Fibroblast of skin of back (primary cell): ENCODE measurements around the gene SPRR2E. TPM values are rescaled to one million over a fixed set of nuclear protein-coding genes. Genes with fewer than 3 reads are reported as not detected.
A peak's percentile ranks its signal among the peaks of the same experiment; 100 is the strongest.
"Not testable (repeated sequence)": the region's sequence is repeated elsewhere in the genome, so short reads cannot be mapped to it uniquely, and the experiment has no call there.

Experiments used
- DNase-seq: peaks from one replicate; pipeline ENCODE4 v3.0.0-alpha.2; 2013
- polyA plus RNA-seq, 2 experiments: library from polyadenylated mRNA; unstranded; fragments of 120-200 nt; gene quantifications; one replicate each; pipeline ENCODE4 v1.2.1, GENCODE V29; 2013; ENCODE audit not compliant: insufficient read length in 2 of 2

The SPRR2E gene
- not detected for polyA plus RNA-seq (2013, experiment 1 of 2; ENCODE audit: insufficient read length)
- polyA plus RNA-seq (2013, experiment 2 of 2; ENCODE audit: insufficient read length): not detected

DNA sequence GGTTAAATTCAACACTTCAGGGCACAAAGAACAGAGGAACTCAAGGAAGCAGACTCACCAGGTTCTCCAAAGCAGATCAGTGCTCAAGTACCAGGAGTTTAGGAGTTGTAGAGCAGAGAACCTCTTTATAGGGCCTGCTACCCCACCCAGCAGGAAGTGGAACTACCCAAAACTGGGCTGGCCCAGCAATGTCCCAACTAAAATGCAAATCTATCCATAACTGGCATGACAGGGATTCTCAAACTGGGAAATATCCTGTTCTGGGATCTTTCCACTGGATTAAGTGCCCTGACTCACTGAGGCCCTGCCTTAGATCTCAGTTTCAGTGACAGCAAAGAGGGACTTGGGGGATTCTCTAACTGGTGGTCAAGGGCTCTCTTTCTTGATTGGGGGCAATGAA lies at the start of gene SPRR2E:
TSS of gene SPRR2E (minus strand) at position 101 of the 400 bp plus-strand sequence. CDS start 775 bp downstream, outside the sequence.
- no peak for DNase-seq

DNA sequence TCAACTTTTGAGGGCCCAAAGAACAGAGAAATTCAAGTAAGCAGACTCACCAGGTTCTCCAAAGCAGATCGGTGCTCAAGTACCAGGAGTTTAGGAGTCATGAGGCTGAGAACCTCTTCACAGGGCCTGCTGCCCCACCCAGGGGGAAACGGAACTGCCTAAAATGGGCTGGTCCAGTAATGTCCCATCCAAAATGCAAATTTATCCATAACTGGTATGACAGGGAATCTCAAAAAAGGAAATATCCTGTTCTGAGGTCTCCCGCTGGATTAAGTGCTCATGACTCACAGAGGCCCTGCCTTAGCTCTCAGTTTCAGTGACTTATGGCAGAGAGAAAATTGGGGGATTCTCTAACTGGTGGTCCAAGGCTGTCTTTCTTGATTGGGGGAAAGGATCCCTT lies 47.1 kb upstream of the SPRR2E start:
- DNase-seq: no peak

DNA sequence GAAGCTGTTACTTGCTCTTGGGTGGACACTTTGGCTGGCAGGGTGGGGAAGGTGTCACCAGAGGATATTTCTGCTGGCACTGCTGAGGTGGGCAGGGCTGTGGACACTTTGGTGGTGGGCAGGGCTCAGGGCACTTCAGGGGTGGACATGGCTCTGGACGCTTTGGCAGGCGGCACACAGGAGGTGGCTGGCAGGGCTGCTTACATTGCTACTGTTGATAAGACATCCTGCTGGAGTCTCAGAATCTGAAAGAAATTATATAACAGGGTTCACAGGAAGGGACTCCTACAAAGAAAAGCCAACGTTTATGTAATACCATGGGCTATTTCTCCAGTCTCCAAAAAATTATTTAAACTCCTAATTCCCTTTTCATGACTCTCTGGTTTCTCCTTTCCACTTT lies 46.2 kb upstream of the SPRR2E start:
- DNase-seq: no peak

DNA sequence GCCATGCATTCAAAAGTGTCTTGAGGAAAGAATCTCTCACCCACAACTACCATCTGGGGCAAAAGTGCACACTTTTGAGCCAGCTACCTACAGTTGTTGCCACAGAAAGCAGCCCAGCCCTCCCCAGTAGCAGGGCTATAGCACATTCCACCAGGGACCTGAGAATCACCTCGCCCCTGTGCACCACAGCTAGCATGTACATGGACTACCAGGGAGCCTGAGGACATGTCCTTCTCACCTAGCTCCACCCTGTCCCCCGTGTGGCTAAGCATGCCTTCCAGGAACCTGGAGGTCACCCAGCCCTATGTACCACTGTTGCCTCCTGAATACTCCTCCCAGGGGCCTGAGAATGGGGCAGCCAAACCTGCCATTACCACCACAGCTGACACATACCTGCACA lies 39.4 kb upstream of the SPRR2E start:
- no peak for DNase-seq

DNA sequence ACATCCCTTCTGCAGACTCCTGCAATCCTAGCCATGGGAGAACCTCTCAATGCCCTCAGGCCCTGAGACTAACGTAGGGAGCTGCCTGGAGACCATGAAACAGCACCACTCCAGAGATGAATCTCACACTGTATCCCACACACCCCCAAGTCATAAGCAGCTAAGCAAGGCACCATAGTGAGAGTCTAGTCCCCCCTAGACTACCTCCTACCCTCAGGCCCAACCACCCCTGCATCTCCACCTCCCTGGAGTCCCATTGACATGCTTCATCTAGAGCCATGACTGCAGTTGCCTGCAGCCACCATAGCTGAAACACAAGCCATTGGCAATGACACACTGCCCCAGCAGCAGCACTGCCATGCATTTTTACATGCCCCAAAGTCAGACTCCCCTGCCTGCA lies 38.9 kb upstream of the SPRR2E start:
- DNase-seq: no peak

DNA sequence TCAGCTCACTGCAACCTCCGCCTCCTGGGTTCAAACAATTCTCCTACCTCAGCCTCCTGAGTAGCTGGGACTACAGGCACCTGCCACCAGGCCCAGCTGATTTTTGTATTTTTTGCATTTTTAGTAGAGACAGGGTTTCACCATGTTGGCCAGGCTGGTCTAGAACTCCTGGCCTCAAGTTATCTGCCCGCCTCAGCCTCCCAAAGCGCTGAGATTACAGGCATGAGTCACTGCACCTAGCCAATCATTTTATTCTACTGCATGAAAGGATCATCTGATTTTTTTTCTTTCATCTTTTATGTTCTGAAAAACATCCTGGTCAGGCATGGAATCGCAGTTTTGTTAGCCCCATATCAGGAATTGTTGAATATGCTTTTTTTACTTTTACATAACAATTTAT lies 34.4 kb upstream of the SPRR2E start:
- DNase-seq: not testable (repeated sequence)

DNA sequence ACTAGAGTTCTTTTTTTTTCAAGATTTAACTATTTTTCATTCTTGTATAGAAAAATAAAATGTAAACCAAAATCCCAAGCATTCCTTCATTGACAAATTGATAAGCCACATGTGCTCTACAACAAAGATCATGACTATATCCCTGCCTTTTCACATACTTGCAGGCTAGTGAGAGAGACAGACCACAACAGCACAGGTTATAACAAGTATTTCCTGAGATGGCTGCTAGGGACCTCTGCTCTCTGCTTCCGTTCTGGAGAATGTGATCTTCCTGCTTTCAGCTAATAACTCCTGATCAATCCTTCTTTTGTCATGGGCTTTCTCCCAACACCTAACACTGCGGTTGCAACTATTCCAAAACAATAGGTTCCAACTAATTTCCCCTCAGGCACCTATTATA lies 33.0 kb upstream of the SPRR2E start:
- DNase-seq: no peak

DNA sequence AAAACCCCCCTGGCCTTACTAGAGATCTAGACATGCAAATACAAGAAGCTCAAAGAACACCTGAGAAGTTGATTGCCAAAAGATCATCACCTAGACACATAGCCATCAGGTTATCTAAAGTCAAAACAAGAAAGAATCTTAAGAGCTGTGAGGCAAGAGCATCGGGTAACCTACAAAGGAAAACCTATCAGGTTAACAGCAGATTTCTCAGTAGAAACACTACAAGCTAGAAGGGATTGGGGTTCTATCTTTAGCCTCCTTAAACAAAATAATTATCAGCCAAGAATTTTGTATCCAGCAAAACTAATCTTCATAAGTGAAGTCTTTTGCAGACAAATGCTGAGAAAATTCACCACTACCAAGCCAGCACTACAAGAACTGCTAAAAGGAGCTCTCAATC lies 31.2 kb upstream of the SPRR2E start:
- no peak for DNase-seq

DNA sequence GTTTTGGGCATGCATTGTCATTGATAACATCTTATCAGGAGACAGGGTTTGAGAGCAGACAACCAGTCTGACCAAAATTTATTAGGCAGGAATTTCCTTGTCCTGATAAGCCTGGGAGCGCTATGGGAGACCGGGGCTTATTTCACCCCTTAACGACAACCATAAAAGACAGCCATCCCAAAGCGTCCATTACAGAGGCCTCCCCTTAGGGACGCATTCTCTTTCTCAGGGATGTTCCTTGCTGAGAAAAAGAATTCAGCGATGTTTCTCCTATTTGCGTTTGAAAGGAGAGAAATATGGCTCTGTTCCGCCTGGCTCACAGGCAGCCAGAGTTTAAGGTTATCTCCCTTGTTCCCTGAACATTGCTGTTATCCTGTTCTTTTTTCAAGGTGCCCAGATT lies 29.5 kb upstream of the SPRR2E start:
- DNase-seq: not testable (repeated sequence)

DNA sequence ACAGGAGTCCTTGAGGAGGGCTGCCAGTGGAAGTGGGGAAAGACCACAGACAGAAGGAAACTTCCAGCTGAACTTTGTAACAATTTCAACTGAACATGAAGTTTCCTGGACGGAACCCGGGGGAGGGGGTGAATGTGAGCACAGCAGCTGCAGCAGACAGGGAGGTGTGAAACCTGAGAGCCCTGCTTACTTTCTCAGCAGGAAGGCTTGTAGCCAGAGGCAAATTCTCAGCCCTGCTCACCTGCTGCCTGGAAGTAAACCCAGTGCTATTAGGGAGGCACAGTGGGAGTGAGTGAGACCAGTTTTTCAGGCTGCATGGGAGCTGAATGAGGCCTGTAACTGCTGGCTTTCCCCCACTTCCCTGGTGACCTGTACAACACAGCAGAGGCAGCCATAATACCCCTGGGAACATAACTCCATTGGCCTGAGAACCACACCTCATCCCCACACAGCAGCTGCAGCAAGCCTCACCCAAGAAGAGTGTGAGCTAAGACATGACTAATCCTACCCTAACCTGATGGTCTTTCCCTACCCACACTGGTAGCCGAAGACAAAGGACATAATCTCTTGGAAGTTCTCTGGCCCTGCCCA lies 28.6 kb upstream of the SPRR2E start:
- DNase-seq: no peak

DNA sequence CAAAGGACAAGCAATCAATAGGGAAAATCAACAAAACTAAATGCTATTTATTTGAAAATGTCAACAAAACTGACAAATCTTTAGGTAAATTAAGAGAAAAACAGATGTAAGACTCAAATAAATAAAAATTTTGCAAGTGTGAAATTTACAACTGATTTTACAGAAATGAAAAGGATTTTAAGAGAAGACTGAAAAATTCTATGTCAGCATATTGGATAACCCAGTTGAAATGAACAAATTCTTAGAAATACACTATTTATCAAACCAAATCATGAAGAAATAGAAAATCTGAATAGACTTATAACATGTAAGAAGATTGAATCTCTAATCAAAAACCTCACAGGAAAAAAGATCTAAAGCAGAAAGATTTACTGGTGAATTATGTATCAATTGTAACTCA lies 26.6 kb upstream of the SPRR2E start:
- no peak for DNase-seq

DNA sequence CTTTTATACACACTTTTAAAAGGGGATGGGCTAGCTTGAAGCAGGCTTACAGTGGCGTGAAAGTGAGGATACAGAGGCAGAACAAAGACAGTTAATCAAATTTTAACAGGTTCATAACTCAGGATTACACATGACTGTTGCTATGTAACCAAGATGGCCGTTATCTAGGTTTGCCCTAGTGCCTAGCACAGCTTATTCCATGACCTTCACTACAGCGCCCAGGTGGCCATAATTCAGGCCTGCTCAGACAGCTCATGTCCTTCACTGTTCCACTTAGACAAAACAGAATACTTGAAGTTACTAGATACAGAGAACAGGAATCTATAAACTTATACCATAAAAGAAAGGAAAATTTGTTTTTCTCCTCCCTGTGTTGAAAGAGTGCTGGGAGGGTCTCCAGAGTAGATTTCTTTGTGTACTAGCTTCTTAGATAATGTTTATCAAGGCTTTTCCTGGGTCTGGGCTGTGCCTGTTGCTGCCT lies 25.2 kb upstream of the SPRR2E start:
- no peak for DNase-seq

DNA sequence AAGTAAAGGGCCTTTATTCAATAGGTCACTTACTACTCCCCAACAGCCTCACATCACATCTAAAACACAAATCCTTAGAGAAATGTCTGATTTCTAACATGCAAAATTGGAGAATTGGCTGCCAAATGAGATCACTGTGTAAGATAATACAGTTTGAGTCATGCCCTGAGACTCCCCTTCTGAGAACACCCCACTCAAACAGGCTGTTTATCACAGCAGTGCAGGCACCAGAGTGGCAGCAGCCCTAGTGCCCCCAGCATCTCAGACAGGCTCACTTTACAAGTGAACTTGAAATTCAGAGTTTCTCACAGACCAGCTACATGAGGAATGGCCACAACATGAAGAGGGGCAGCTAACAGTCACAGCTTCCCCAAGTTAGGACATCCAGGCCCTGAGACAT lies 20.9 kb upstream of the SPRR2E start:
- DNase-seq: not testable (repeated sequence)

DNA sequence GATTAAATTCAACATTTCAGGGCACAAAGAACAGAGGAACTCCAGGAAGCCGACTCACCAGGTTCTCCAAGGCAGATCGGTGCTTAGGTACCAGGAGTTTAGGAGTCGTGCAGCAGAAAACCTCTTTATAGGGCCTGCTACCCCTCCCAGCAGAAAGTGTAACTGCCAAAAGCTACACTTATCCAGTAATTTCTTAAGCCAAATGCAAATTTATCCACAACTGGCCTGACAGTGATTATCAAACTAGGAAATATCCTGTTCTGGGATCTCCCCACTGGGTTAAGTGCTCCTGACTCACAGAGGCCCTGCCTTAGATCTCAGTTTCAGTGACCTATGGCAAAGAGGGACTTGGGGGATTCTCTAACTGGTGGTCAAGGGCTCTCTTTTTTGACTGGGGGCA lies 19.1 kb upstream of the SPRR2E start, which contains the start of gene SPRR2F:
TSS of gene SPRR2F (minus strand) at position 101 of the 400 bp plus-strand sequence. CDS start 783 bp downstream, outside the sequence.
- DNase-seq: no peak

DNA sequence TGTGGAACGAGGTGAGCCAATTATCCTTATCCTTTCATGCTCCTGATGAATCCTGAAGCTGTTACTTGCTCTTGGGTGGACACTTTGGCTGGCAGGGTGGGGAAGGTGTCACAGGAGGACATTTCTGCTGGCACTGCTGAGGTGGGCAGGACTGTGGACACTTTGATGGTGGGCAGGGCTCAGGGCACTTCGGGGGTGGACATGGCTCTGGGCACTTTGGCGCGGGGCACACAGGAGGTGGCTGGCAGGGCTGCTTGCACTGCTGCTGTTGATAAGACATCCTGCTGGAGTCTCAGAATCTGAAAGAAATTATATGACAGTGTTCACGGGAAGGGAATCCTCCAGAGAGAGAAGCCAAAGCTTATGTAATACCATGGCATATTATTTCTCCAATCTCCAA lies 18.1 kb upstream of the SPRR2E start:
- DNase-seq: not testable (repeated sequence)

DNA sequence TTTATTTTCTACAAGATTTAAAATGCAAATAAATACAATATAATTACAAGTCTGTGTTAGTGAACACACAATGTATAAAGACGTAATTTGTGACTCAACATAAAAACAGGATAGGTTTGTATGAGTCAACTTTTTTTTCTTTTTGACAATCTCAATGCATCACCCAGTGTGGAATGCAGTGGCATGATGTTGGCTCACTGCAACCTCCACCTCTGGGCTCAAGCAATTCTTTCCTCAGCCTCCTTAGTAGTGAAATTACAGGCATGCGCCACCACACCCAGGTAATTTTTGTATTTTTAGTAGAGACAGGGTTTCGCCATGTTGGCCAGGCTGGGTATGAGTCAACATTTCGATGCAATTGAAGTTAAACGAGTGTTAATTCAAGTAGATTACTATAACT lies 5.9 kb upstream of the SPRR2E start:
- DNase-seq: peak; percentile 14

DNA sequence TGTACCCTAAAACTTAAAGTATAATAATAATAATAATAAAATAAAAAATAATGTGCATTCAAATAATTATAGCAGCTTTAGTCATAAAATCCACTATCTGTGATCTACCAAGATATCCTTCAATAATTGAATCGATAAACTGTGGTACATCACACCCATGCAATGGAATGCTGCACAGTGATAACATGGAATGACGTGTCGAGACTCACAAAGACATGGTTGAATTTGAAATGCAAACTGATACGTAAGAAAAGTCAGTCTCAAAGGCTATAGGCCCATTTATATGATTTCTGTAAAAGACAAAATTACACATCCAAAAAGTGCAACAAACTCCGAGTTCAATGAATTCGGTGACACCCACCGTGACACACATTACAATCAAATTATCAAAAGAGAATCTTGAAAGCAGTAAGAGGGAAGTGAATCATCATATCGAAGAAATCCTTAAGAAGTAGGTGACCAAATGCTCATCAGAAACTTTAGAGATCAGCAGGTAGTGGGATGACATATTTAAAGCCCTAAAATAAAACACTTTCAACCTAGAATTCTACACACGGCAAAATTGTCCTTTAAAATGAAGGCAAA lies 5.2 kb upstream of the SPRR2E start:
- DNase-seq: no peak

DNA sequence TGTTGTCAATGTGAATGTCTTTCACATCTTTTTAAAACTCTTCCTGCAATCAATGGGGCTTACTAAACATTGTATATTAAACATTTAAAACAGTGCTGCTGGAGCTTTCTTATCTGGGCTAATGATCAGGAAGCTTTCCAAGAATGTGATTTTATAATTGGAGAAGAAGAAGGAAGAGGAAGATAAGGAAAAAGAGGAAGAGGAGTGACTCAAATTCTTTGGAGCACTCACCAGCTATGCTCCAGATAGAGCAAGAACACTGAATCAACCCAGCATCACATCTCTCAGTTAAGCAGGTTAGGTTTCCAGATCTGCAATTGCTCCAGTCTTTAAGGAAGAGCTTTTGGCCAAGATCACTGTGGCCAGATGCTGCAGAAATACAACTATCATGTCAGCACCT lies 1.4 kb upstream of the SPRR2E start:
- DNase-seq: no peak

DNA sequence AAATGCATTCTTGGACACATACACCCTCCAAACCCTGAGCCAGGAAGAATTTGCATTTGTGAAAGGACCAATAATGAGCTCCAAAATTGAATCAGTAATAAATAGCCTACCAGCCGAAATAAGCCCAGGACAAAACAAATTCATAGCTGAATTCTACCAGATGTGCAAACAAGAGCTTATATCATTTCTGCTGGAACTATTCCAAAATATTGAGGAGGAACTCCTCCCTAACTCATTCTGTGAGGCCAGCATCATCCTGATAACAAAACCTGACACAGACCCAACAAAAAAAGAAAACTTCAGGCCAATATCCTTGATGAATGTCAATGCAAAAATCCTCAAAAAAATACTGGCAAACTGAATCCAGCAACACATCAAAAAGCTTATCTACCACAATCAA lies 6.7 kb downstream of the SPRR2E start:
- no peak for DNase-seq

DNA sequence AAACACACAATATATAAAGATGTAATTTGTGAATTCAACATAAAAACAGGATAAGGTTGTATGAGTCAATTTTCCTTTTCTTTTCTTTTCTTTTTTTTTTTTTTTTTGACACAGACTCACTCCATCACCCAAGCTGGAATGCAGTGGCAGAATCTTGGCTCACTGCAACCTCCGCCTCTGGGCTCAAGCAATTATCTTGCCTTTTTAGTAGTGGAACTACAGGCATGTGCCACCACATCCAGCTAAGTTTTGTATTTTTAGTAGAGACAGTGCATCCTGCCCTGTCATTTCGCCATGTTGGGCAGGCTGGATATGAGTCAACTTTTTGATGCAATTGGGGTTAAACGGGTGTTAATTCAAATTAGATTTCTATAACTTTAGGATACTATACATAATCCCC lies 12.6 kb downstream of the SPRR2E start:
- DNase-seq: no peak

DNA sequence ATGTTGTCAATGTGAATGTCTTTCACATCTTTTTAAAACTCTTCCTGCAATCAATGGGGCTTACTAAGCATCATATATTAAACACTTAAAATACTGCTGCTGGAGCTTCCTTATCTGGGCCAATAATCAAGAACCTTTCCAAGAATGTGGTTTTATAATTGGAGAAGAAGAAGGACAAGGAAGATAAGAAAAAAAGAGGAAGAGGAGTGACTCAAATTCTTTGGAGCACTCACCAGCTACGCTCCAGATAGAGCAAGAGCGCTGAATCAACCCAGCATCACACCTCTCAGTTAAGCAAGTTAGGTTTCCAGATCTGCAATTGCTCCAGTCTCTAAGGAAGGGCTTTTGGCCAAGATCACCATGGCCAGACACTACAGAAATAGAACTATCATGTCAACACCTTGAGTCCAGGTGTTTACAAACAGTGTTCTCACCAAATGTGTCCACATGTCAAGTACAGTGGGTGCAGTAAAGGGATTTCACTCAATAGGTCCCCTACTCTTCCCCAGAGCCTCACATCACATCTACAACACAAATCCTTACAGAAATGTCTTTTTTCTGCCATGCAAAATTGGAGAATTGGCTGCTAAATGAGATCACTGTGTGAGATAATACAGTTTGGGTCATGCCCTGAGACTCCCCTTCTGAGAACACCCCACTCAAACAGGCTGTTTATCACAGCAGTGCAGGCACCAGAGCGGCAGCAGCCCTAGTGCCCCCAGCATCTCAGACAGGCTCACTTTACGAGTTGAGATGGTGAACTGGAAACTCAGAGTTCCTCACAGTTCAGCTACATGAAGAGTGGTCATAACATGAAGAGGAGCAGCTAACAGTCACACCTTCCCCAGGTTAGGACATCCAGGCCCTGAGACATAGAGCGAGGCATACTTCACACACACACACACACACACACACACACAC lies 21.3 kb downstream of the SPRR2E start:
- DNase-seq: no peak

DNA sequence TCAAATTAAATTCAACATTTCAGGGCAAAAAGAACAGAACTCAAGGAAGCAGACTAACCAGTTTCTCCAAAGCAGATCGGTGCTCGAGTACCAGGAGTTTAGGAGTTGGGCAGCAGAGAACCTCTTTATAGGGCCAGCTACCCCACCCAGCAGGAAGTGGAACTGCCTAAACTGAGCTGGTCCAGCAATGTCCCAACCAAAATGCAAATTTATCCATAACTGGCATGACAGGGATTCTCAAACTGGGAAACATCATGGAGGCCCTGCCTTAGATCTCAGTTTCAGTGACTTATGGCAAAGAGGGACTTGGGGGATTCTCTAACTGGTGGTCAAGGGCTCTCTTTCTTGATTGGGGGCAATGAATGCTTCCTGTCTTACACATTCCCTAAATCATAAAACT lies 22.8 kb downstream of the SPRR2E start, which contains the start of gene SPRR2B:
TSS of gene SPRR2B (minus strand) at position 101 of the 400 bp plus-strand sequence. CDS start 772 bp downstream, outside the sequence.
- no peak for DNase-seq

DNA sequence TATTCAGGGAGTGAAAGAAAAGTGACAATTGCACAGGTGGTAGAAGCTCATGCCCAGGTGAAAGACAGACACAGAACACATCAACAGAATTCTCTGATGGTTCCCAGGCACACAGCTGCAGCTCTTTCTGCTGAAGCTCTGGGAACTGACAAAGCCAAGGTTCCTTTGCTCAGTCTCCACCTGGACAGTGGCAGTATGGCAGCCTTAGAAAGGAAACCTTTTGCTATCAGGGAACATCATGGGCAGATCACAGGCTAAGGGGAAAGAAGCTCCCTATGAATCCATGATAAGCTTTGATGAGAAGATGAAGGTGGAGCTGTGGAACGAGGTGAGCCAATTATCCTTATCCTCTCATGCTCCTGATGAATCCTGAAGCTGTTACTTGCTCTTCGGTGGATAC lies 24.1 kb downstream of the SPRR2E start:
- no peak for DNase-seq
